HG03432 (cell line): ENCODE results near the gene GAB2.
"Not testable (repeated sequence)": the region's sequence is repeated elsewhere in the genome, so short reads cannot be mapped to it uniquely, and the experiment has no call there.

Experiments used
- ATAC-seq: cut with Tn5 transposase; IDR thresholded peaks from one replicate; pipeline ENCODE4 v1.9.1; 2021; ENCODE audit warnings: mild to moderate bottlenecking, moderate library complexity; ENCODE audit not compliant: unreplicated experiment

The GAB2 gene

GRCh38 chr11:78290293-78291176 is 127.1 kb downstream of the GAB2 start:
- no peak for ATAC-seq

- ATAC-seq = no peak
These were observed 127.9 kb downstream of the GAB2 start for GRCh38 chr11:78289552-78290292.

- no peak for ATAC-seq
These were observed 133.4 kb downstream of the GAB2 start for GRCh38 chr11:78284260-78284659.

- no peak for ATAC-seq
These were observed 134.8 kb downstream of the GAB2 start for GRCh38 chr11:78282821-78283220.

- no peak for ATAC-seq
These were observed 136.1 kb downstream of the GAB2 start for GRCh38 chr11:78281511-78281910.

DNA sequence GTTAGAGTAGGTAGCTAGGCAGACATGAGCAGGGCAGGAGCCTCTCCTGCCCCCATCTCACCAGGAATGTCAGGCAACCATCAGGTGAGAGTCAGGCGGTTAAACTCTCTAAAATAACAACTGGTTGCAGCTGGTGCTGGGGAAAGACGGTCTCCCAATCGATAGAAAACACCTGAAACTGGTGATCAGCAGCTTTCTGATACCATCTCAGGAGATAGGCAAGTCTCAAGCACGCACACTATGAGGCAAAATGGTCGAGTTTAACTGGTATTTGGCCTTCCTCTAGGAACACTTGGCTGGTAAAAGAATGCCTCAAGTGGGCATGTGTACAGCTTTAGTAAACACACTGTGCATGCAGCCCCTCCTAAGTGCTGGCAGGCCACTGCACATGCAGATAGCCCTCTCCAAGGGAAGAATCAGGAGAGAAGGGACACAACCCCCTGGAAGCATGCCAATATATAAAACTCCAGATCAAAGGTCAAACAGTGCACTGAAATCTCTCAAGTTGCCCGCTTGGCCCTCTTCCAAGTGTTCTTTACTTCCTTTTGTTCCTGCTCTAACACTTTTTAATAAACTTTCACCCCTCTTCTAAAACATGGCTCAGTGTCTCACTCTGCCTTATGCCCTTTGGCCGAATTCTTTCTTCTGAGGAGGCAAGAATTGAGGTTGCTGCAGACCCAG is 140.2 kb downstream of the GAB2 start:
- ATAC-seq = no peak

- no peak for ATAC-seq
These were observed 141.3 kb downstream of the GAB2 start for GRCh38 chr11:78276311-78276710.

GRCh38 chr11:78274739-78275138 is 142.9 kb downstream of the GAB2 start:
- no peak for ATAC-seq

- ATAC-seq = not testable (repeated sequence)
These were observed 144.9 kb downstream of the GAB2 start for GRCh38 chr11:78272625-78273269.

DNA sequence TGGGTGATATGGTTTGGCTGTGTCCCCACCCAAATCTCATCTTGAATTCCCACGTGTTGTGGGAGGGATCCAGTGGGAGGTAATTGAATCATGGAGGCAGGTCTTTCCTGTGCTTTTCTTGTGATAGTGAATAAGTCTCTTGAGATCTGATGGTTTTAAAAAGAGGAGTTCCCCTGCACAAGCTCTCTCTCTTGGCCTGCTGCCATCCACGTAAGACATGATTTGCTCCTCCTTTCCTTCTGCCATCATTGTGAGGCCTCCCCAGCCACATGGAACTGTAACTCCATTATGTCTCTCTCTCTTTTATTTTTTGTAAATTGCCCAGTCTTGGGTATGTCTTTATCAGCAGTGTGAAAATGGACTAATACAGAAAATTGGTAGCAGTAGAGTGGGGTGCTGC is 145.8 kb downstream of the GAB2 start:
- ATAC-seq = not testable (repeated sequence)

- no peak for ATAC-seq
These were observed 146.6 kb downstream of the GAB2 start for GRCh38 chr11:78270971-78271370.

GRCh38 chr11:78269806-78270205 is 147.8 kb downstream of the GAB2 start:
- ATAC-seq = no peak

- ATAC-seq = no peak
These were observed 148.8 kb downstream of the GAB2 start for GRCh38 chr11:78268591-78269410.

- ATAC-seq = no peak
These were observed 151.2 kb downstream of the GAB2 start for GRCh38 chr11:78266451-78266850.

GRCh38 chr11:78265326-78265725 is 152.3 kb downstream of the GAB2 start:
- no peak for ATAC-seq

GRCh38 chr11:78262691-78263090 is 154.9 kb downstream of the GAB2 start:
- ATAC-seq = no peak

- ATAC-seq = no peak
These were observed 155.4 kb downstream of the GAB2 start for GRCh38 chr11:78262238-78262637.

GRCh38 chr11:78261828-78262227 is 155.8 kb downstream of the GAB2 start:
- ATAC-seq = no peak

GRCh38 chr11:78261367-78261766 is 156.3 kb downstream of the GAB2 start:
- ATAC-seq = no peak
